Activated CD4-positive, alpha-beta T cell treated with anti-CD3 and anti-CD28 coated beads for 24 hours (primary cell): ENCODE data around the gene RDM1.

Experiments used
- DNase-seq, 2 donors: peaks; one replicate each; pipeline ENCODE4 v3.0.0-alpha.2; 2020; ENCODE audit warnings: low read depth in 2 of 2

The RDM1 gene

DNA sequence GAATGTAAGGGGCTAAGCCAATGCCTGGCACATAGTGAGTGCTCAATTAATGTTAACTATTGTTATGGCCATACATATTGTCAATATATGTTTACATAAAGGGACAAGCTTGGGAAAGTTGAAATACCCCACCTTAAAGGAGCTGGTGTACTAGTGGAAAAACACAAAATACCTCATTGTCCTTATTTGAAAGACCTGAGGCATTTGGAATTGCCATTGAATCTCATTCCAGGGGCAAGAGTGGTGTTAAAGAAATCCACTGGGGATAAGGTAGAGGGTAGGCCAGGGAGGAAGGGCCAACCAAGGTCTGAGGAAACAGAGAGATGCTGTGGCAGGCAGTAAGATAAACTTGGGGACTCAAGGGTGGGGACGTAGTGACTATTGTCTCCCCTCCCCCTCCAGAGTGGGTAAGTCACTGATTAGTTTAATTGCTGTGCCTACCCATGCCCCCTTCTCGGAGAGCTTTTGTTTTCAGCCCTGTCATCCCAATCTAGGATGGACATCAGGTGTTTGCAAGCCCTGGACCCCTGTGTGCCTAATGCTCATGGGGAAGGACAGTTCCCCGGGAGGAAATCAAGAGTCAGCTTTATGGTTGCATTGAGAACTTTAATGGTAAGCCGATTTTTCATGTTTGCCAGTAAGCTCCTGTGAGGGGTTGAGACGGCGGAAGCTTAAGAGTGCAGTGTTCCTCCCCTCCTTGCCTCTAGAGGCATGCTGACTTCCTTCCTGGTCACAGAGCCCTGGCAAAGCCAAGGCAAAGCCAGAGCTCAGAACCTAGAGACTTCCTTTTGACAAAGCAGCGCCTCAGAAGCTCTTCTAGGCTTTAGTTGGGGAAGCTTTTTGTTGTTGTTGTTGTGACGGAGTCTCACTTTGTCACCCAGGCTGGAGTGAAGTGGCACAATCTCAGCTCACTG, 59.4 kb downstream of the RDM1 start:
- no peak for DNase-seq

DNA sequence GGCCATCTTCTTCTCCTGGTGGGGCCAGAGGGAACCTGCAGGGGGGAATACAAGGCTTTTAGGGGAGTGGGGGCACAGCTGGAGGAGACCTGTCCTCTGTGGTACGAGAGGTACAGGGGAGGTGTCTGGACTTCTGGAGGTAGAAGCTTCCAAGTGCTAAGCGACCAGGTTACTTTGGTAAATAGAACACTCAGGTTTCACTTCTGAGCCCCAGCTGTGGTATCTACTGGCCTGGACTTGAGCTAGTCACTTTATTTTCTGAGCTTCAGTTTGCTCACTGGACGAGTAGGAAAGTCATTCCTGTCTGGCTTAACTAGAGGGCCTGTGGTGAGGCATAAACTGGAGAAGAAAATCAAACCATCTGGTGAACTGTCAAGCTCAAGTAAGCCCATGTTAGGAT, 61.8 kb downstream of the RDM1 start, which contains the start of gene HEATR9:
Gene HEATR9 (minus strand): TSS at position 155 of the 400 bp plus-strand sequence. CDS start 149 bp downstream, at position 6.
- DNase-seq, result no peak
